Mucosa of rectum (tissue), 2 donors: ENCODE results near the gene EPHX1.

ENCODE experiments used
- H3K27ac ChIP-seq, 2 donors: one replicate each; pipeline ENCODE4 v1.7.0; 2013; ENCODE audit warnings: inconsistent platforms in 2 of 2, low read depth in 2 of 2, low read length in 2 of 2
- H3K27me3 ChIP-seq, 2 donors: one replicate each; pipeline ENCODE4 v1.7.0; 2013; ENCODE audit warnings: low read length in 2 of 2; ENCODE audit not compliant: control insufficient read depth in 2 of 2, insufficient read depth in 2 of 2
- H3K36me3 ChIP-seq, 2 donors: one replicate each; pipeline ENCODE4 v1.7.0; 2013; ENCODE audit warnings: low read length in 2 of 2; ENCODE audit not compliant: control insufficient read depth in 2 of 2, insufficient read depth in 2 of 2
- H3K4me1 ChIP-seq, 2 donors: one replicate each; pipeline ENCODE4 v1.7.0; 2013; ENCODE audit warnings: low read length in 2 of 2, mild to moderate bottlenecking in 1 of 2; ENCODE audit not compliant: control insufficient read depth in 2 of 2, insufficient read depth in 2 of 2
- H3K4me3 ChIP-seq, 2 donors: one replicate each; pipeline ENCODE4 v1.7.0; 2013; ENCODE audit warnings: low read length in 2 of 2
- H3K9ac ChIP-seq, 2 donors: one replicate each; pipeline ENCODE4 v1.7.0; 2013; ENCODE audit warnings: low read length in 2 of 2, low read depth in 1 of 2, mild to moderate bottlenecking in 1 of 2
- H3K9me3 ChIP-seq, 2 donors: one replicate each; pipeline ENCODE4 v1.7.0; 2013; ENCODE audit warnings: low read length in 2 of 2; ENCODE audit not compliant: control insufficient read depth in 2 of 2
- donor health status: healthy.
- donor health status: Normal muscosa, but diverticular disease.

Gene EPHX1

DNA sequence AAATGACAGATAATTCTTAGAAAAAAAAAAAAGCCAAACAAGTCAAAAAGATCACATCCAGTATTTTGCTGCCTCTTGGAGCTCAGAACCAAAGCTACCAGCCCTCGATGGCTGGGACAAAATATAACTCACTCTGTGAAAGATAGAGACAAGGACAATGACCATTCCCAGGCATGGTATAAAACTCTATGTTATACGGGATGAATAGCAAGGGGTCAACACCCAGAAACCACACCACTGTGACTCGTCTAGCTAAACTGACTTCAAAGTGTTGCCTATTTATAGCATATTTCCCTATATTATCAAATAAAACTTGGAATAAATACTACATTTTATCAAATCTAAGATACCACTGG lies 62.1 kb downstream of the EPHX1 start:
- H3K27ac ChIP-seq: no peak overlapping the region

DNA sequence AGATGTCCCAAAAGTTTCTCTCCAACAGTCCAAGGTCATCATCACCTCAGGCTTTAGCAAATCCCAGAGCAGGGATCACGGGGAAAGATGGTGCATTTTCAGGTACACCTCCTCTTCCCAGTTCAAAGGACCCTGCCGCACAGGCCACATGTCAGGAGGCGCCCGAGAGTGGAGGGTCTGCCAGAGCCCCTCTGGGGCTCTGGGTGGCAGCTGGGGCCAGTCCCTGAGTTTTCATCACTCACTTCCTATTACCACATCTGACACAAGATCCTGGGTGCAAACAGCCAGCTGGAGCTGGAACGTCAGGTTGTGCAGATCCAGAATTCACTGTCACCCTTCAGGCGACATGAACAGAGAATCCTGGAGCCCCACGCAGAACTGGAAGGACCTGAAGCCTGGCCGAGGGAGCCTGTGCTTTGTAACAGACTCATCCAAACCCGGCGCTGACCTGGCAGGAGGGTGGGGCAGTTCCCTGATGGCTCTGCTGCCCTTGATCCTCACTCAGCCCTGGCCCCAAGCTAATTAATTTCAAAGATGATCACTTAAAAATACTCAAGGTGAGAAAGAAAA lies 63.4 kb downstream of the EPHX1 start:
- Histone ChIP-seq H3K27ac (no peak overlapping the region), H3K27me3 (no peaks in the 10 kb centered on the region), H3K9me3 (no peaks in the 10 kb centered on the region), H3K4me3 (no peak overlapping the region), H3K9ac (no peak overlapping the region), H3K36me3 (peaks cover 44 to 52% of the 10 kb centered on the region in 2 donors), H3K4me1 (peaks cover 28 to 34% of the 10 kb centered on the region in 2 donors)

More for the DNA sequence above, 62.1 kb downstream of the EPHX1 start:
- Histone ChIP-seq H3K4me3 (no peak overlapping the region), H3K9me3 (no peaks in the 10 kb centered on the region), H3K4me1 (peaks cover 15 to 20% of the 10 kb centered on the region in 2 donors), H3K27me3 (no peaks in the 10 kb centered on the region), H3K9ac (no peak overlapping the region), H3K36me3 (peaks cover 56 to 60% of the 10 kb centered on the region in 2 donors)

DNA sequence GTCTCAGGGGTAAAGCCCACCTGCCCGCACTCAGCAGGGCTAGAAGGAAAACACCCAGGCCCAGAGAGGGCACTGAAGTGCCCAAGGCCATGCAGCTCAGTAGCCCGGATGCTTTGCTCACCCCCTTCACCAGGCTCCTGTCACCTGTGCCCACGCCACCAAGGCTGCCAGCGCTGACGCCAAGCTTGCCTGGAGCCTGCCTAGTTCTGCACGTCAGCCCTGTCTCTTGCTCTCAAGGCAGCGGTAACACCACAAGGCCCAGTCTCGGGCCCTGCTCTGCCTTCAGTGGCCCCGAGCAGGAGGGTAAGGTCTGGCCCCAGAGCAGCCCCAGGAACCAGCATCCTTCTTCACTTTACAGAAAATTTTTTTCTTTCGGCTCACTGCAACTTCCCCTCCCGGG lies 64.5 kb downstream of the EPHX1 start:
- Histone ChIP-seq H3K4me1 (peaks cover 38 to 44% of the 10 kb centered on the region in 2 donors), H3K9ac (no peak overlapping the region), H3K27ac (peak overlapping the region in 1 of 2 donors; percentile 85), H3K36me3 (peaks cover 36 to 42% of the 10 kb centered on the region in 2 donors), H3K9me3 (no peaks in the 10 kb centered on the region), H3K27me3 (no peaks in the 10 kb centered on the region), H3K4me3 (no peak overlapping the region)

DNA sequence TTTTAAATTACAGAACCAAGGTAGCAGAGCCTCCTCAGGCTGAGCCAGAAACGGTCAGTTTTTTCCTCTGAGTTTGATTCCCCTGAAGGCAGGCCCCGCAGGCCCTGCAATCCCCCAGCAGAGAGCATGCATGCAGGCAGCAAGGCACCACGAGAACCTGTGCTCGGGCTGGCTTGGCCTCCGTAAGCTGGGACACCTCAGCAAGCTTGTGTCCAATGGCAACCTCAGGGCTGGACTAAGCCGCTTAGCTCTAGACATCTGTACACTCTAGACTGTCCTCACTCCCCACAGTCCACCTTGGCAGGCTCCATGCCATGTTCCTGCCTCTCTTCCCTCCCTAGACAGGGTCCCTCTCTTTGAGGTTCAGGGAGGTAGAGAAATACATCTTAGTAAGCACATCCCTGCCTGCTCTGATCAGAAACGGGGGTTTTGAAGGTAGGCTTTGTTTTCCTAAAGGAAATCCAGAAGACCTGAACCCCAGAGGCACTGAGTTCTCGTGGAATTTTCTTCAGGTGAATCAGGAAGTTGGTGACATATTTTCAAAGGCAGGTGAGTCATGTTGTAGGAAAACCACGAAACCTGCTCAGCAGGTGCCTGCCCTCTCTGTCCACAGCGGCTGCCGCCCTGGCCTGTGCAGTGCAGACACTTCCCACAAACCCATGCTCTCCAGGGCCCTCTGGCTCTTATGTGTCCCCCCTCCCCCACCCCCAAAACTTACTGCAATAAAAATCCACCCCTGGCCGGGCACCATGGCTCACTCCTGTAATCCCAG lies 65.3 kb downstream of the EPHX1 start:
- H3K9me3 ChIP-seq: no peaks in the 10 kb centered on the region
- H3K4me1 ChIP-seq: peaks cover 44 to 52% of the 10 kb centered on the region in 2 donors
- H3K36me3 ChIP-seq: peaks cover 36 to 41% of the 10 kb centered on the region in 2 donors
- H3K9ac ChIP-seq: peak overlapping the region; percentile 29 to 94
- H3K27me3 ChIP-seq: no peaks in the 10 kb centered on the region
- H3K27ac ChIP-seq: peak overlapping the region; percentile 85 to 90
- no peak overlapping the region for H3K4me3 ChIP-seq

DNA sequence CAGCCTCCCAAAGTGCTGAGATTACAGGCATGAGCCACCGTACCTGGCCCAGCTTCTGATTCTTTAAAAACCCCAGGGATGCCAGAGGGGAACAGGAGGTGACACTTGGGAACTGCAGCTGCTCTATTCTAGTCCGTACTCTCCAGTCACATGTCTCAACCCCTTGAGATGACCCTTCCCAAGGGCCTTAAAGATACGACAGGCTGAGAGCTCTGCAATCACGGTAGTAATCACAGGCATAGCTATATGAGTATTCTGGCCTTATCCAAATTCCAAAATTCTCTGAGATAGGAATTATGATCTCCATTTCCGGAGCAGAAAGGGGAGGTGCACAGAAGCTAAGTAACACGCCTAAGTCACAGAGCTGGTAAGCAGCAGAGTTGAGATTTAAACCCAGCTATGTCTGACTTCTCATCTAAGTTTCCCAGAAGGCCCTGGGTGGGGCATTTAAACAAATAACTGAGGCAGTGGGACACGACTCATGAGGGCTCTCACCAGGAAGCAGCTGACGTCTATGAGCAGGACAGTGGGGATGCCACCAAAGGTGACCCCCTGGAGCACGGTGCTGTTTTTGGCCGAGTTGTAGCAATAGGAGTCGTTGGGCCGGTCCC lies 67.1 kb downstream of the EPHX1 start:
- Histone ChIP-seq H3K27me3 (no peaks in the 10 kb centered on the region), H3K27ac (peak overlapping the region; percentile 98), H3K9ac (peak overlapping the region in 1 of 2 donors; percentile 94), H3K9me3 (no peaks in the 10 kb centered on the region), H3K36me3 (peaks cover 23 to 27% of the 10 kb centered on the region in 2 donors), H3K4me1 (peaks cover 57 to 66% of the 10 kb centered on the region in 2 donors), H3K4me3 (peak overlapping the region in 1 of 2 donors; percentile 42)

DNA sequence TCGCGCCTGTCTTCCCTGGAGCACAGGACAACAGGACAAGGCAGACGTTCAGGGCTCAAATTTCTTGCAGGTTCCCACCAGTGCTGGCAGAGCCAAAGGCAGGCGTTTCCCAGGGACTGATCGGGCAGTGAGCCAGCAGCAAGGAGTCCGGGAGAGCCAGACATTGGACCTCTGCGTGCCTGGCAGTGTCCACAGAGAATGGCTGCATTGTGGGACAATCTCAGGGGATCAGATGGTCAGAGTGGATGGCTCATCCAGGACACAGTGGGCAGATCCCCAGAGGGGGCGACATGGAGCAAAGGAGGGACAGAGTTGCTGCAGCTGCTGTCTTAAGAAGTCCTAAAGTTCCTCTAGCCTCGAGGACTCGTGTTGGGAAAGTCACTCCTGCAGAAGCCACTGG lies 67.7 kb downstream of the EPHX1 start:
- Histone ChIP-seq H3K9ac (peak overlapping the region in 1 of 2 donors; percentile 94), H3K4me1 (peaks cover 57 to 66% of the 10 kb centered on the region in 2 donors), H3K36me3 (peaks cover 21 to 24% of the 10 kb centered on the region in 2 donors), H3K27me3 (no peaks in the 10 kb centered on the region), H3K4me3 (peak overlapping the region; percentile 13 to 42), H3K27ac (peak overlapping the region; percentile 98), H3K9me3 (no peaks in the 10 kb centered on the region)

DNA sequence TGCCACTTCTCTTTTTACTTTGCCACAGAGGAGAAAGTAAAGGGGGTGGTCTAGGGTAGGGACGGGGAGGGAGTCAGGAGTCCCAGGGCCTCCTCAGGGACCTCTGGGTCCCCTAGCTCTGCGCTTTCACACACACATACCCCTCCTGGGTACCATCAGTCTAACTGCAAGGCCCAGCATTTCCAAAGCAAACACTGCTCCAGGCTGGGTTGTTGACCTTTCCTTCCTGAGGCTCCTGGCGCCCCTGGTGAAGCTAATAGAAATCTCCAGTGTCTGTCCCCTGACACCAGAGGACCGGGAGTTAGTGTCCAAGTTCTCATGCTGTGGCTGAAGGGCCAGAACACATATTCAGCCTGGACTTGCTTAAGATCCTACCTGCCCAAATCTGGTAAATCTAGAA lies 68.4 kb downstream of the EPHX1 start:
- no peaks in the 10 kb centered on the region for H3K9me3 ChIP-seq
- H3K4me1 ChIP-seq: peaks cover 57 to 69% of the 10 kb centered on the region in 2 donors
- H3K9ac ChIP-seq: peak overlapping the region; percentile 14 to 94

DNA sequence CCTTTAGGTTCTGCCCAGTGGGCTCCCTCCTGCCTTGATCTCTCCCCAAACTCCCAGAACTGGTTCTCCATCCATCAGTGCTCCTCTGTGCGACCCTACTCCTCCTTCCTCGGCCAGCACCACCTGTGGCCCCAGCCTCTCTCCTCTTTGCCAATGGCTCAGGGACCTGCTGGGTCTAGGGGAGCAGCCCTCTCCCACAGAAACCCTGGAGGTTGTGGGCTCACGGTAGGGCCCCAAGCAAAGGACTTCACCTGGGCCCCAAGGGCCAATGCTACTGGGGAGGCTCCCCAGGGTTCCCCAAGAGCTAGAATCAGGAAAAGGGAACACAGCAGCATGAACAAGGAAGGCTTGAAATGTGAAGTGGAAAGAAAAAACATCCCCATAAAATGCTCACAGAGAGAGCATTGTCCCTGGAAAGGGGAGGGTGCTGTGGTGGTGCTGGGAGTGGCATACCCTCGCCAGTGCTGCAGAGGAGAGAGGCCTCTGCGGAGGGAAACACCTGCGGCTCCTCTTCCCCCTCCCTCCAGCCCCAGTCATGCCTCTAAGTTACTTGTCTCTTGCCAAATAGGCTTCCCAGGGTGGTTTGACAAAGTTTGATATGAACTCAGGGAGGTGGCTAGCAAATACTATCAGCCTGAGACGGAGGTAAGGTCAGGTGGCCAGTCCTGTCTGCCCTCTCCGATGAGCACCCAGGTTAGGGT lies 69.7 kb downstream of the EPHX1 start:
- H3K9ac ChIP-seq: peak overlapping the region; percentile 90 to 94
- no peaks in the 10 kb centered on the region for H3K9me3 ChIP-seq
- H3K27ac ChIP-seq: peak overlapping the region; percentile 98
- no peaks in the 10 kb centered on the region for H3K27me3 ChIP-seq
- peak overlapping the region; percentile 61 to 94 for H3K4me3 ChIP-seq
- H3K4me1 ChIP-seq: peaks cover 62 to 74% of the 10 kb centered on the region in 2 donors
- H3K36me3 ChIP-seq: peaks cover 4 to 6% of the 10 kb centered on the region in 2 donors

More for the DNA sequence above, 68.4 kb downstream of the EPHX1 start:
- peak overlapping the region; percentile 98 for H3K27ac ChIP-seq
- H3K36me3 ChIP-seq: peaks cover 17 to 18% of the 10 kb centered on the region in 2 donors
- no peaks in the 10 kb centered on the region for H3K27me3 ChIP-seq
- H3K4me3 ChIP-seq: peak overlapping the region in 1 of 2 donors; percentile 3

DNA sequence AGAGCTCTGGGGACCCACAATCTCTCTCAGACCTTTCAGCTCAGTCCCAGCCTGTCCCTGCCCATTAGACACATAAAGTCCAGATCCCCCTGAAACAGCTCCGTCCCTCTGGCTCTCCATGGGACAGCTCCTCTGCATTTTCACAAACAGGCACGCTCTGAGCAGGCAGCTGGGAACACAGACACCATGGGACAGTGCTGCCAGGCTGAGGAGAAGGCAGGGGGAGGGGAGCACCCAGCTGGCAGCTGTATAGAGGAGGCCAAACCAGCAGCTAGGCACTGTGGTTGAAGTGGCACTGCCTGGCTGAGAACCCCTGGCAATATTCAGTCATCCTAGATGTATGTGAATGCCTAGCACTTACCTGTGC lies 70.3 kb downstream of the EPHX1 start:
- Histone ChIP-seq H3K27me3 (no peaks in the 10 kb centered on the region), H3K4me1 (peaks cover 58 to 70% of the 10 kb centered on the region in 2 donors), H3K9ac (peak overlapping the region; percentile 90 to 94), H3K9me3 (no peaks in the 10 kb centered on the region), H3K27ac (peak overlapping the region; percentile 98), H3K4me3 (peak overlapping the region; percentile 11 to 94), H3K36me3 (peaks cover under 1 to 6% of the 10 kb centered on the region in 2 donors)
